ENCODE results near the gene HOXB5. TPM values are rescaled to one million over a fixed set of nuclear protein-coding genes. Genes with fewer than 3 reads are reported as not detected.

The HOXB5 gene
- total and polyA plus RNA-seq, 9 donors = 0.04 to 2.8 (median 0.49) TPM; not detected in 1

DNA sequence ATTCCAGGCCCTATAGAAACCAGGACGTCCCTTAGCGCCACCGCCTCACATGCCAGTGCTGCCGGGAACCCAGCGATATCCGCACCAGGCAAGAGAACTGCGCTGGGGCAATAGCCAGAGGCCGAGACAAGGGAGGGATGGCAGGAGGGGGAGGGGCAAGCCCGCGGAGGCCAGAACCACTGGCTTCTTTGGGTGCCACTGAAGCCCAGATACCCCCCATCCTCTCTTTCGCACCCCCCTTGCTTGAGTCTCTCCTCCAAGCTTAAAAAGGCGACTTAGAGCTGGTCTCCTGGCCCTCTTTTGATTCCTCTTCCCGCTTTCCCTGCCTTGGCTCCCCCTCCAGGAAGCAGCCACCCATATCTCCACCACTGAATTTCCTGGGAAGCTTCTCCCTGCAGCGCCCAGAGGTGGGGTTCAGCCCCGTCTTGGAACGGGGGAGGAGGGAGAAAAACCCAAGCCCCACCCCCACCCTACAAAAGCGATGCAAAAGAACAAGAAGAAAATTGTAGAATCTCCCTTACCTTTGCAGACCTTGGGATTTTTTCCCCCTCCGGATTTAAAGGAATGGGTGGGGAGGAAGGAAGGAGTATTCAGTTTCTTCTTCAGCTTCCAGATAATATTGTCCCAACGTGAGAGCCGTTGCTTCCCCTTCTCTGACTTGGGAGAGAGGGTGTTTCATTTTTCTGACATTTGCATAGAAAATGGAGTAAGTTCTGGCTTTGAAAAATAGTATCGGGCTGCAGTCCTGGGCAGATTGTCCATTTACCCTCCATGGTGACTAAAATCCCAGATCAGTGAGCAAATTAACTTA, 10.6 kb upstream of the HOXB5 start:
- DNase-seq = no peak
- TF ChIP-seq EP300 (IDR thresholded peaks at IDR 0.05) (no peak), POLR2A (IDR thresholded peaks at IDR 0.05) (no peak), CTCF (IDR thresholded peaks at IDR 0.05) (no peak)
- peaks cover 0 to 18% of the 10 kb centered on the region in 2 donors for H3K9me3 ChIP-seq
- peak overlapping the region; percentile 29 for H3K4me3 ChIP-seq
- H3K27ac ChIP-seq = no peak overlapping the region
- intact Hi-C loops (cut with DNase I) = no loop called here
- H3K4me1 ChIP-seq (ENCODE audit: insufficient read depth) = no peaks in the 10 kb centered on the region
- WGBS, 3 donors = 2 to 4% (median 3%) methylated on average over 21 of the region's 21 CpGs
- no peaks in the 10 kb centered on the region for H3K36me3 ChIP-seq
- H3K27me3 ChIP-seq = peaks cover 3% of the 10 kb centered on the region

- Histone ChIP-seq H3K27ac (no peak overlapping the region), H3K27me3 (peaks cover 3% of the 10 kb centered on the region), H3K9me3 (peaks cover 0 to 18% of the 10 kb centered on the region in 2 donors), H3K4me3 (no peak overlapping the region), H3K36me3 (no peaks in the 10 kb centered on the region), H3K4me1 (ENCODE audit: insufficient read depth) (no peaks in the 10 kb centered on the region)
- intact Hi-C loops (cut with DNase I) = no loop called here
- DNase-seq = no peak
- TF ChIP-seq POLR2A (IDR thresholded peaks at IDR 0.05) = no peak
- no peak for TF ChIP-seq EP300 (IDR thresholded peaks at IDR 0.05)
- TF ChIP-seq CTCF (IDR thresholded peaks at IDR 0.05) = no peak
- WGBS, 3 donors = 8 to 16% (median 9%) methylated on average over 31 to 35 of the region's 35 CpGs
Measured at GRCh38 chr17:48601539-48602425, 8.2 kb upstream of the HOXB5 start.

DNA sequence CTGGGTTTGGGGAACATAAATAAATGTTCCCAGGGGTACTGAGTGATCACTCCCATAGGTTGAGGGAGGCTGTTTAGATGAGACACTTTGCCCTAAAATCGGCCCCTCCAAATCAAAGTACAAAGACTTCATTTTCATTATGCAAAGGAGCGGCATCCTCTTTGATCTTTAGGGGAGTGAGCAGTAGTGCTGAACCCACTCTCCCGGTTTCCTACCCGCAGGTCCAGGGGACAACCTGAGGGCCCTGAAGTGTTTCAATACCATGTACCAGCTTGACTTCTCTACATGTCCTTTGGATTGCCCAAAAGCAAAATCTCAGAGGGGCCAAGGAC, 7.6 kb upstream of the HOXB5 start:
- Histone ChIP-seq H3K36me3 (no peaks in the 10 kb centered on the region), H3K4me3 (no peak overlapping the region), H3K9me3 (peaks cover 0 to 15% of the 10 kb centered on the region in 2 donors), H3K4me1 (ENCODE audit: insufficient read depth) (no peaks in the 10 kb centered on the region), H3K27ac (no peak overlapping the region), H3K27me3 (peaks cover 1% of the 10 kb centered on the region)
- WGBS, 3 donors = 17 to 38% (median 30%) methylated on average over 4 of the region's 4 CpGs
- no peak for DNase-seq
- intact Hi-C loops (cut with DNase I) = no loop called here
- TF ChIP-seq EP300 (IDR thresholded peaks at IDR 0.05) (no peak), POLR2A (IDR thresholded peaks at IDR 0.05) (no peak), CTCF (IDR thresholded peaks at IDR 0.05) (no peak)

DNA sequence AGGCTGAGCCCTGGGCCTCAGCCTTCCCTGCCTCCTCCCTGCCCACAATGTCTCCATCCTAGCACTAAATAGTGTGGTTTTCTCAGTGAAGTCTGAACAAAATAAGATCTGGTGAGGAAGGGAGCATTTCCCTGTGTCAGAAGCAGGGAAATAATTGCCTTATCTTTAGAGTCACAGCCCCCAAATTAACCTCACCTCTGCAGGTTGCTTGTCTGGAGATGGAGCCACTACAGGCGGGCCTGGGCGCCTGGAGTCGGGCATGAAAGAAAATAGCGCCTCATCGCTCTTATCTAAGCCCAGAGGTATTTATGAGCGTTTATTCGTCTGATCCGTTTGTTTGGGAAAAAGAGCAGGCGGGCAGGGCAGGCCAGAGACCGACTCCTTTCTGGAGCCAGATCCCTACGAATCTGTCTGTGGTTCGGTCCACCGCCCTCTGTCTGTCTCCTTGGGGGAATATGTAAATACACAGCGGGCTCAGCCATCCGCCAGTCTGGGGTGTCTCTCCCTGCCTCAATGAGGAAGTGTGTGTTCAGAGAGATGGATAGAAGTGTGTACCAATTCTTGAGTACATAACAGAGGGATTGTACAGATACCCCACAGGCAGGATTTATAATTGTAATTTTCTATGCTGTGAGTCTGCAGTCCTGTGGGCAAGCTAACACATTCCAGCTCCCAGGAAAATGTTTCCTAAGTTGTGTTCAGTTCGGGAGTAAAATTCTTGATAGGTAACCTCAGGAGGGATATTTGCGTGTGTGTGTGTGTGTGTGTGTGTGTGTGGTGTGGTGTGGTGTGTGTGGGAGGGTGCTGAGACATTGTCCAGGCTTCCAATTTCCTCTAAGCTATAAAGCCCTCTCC, 6.9 kb upstream of the HOXB5 start:
- WGBS, 3 donors = 16 to 36% (median 22%) methylated on average over 17 of the region's 17 CpGs
- no peak for DNase-seq
- no peaks in the 10 kb centered on the region for H3K4me1 ChIP-seq (ENCODE audit: insufficient read depth)
- H3K9me3 ChIP-seq = peaks cover 0 to 12% of the 10 kb centered on the region in 2 donors
- TF ChIP-seq POLR2A (IDR thresholded peaks at IDR 0.05) = no peak
- no peak for TF ChIP-seq EP300 (IDR thresholded peaks at IDR 0.05)
- TF ChIP-seq CTCF (IDR thresholded peaks at IDR 0.05) = no peak
- peaks cover under 1% of the 10 kb centered on the region for H3K27me3 ChIP-seq
- intact Hi-C loops (cut with DNase I) = no loop called here
- no peak overlapping the region for H3K4me3 ChIP-seq
- H3K27ac ChIP-seq = no peak overlapping the region
- no peaks in the 10 kb centered on the region for H3K36me3 ChIP-seq

All from ovary (tissue), 9 donors.